ENCODE measurements around the gene APBB1IP.
A peak's percentile ranks its signal among the peaks of the same experiment; 100 is the strongest.

DNA sequence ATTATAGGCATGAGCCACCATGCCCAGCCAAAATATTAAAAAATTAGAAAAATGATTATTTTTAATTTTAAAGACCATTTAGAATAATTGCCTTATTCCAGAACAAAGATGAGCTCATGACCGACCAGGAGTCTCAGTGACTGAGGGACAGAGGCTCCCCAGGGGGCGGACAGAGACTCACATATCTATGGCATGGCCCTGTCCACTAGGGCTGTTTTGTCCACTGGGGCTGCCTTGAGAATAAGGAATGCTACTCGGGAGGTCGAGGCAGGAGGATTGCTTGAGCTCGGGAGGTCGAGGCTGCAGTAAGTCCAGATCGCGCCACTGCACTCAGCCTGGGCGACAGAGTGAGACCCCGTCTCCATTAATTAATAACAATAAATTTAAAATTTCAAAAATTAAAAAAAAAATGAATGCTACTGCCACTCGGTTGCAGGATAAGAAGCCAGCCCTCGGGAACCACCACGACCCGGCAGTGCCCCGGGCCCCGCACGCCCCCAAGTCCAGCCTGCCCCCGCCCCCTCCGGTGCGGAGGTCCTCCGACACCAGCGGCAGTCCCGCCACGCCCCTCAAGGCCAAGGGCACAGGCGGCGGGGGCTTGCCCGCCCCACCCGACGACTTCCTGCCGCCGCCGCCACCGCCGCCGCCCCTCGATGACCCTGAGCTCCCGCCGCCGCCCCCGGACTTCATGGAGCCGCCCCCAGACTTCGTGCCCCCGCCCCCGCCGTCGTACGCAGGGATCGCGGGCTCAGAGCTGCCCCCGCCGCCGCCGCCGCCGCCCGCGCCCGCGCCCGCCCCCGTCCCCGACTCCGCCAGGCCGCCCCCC lies 128.6 kb downstream of the APBB1IP start:
- TF ChIP-seq ZNF626 (tag by site-specific recombination; IDR thresholded peaks at IDR 0.05): no peak
- TF ChIP-seq, protein P1, sequence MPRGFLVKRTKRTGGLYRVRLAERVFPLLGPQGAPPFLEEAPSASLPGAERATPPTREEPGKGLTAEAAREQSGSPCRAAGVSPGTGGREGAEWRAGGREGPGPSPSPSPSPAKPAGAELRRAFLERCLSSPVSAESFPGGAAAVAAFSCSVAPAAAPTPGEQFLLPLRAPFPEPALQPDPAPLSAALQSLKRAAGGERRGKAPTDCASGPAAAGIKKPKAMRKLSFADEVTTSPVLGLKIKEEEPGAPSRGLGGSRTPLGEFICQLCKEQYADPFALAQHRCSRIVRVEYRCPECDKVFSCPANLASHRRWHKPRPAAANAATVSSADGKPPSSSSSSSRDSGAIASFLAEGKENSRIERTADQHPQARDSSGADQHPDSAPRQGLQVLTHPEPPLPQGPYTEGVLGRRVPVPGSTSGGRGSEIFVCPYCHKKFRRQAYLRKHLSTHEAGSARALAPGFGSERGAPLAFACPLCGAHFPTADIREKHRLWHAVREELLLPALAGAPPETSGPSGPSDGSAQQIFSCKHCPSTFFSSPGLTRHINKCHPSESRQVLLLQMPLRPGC (tag by site-specific recombination; IDR thresholded peaks at IDR 0.05): no peak
- TF ChIP-seq, protein P2, sequence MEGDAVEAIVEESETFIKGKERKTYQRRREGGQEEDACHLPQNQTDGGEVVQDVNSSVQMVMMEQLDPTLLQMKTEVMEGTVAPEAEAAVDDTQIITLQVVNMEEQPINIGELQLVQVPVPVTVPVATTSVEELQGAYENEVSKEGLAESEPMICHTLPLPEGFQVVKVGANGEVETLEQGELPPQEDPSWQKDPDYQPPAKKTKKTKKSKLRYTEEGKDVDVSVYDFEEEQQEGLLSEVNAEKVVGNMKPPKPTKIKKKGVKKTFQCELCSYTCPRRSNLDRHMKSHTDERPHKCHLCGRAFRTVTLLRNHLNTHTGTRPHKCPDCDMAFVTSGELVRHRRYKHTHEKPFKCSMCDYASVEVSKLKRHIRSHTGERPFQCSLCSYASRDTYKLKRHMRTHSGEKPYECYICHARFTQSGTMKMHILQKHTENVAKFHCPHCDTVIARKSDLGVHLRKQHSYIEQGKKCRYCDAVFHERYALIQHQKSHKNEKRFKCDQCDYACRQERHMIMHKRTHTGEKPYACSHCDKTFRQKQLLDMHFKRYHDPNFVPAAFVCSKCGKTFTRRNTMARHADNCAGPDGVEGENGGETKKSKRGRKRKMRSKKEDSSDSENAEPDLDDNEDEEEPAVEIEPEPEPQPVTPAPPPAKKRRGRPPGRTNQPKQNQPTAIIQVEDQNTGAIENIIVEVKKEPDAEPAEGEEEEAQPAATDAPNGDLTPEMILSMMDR (tag by site-specific recombination; IDR thresholded peaks at IDR 0.05): no peak
- TF ChIP-seq TRIM28 (IDR thresholded peaks at IDR 0.05; ENCODE audit: borderline replicate concordance, low read length): no peak
- TF ChIP-seq, protein P3, sequence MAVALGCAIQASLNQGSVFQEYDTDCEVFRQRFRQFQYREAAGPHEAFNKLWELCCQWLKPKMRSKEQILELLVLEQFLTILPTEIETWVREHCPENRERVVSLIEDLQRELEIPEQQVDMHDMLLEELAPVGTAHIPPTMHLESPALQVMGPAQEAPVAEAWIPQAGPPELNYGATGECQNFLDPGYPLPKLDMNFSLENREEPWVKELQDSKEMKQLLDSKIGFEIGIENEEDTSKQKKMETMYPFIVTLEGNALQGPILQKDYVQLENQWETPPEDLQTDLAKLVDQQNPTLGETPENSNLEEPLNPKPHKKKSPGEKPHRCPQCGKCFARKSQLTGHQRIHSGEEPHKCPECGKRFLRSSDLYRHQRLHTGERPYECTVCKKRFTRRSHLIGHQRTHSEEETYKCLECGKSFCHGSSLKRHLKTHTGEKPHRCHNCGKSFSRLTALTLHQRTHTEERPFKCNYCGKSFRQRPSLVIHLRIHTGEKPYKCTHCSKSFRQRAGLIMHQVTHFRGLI (tag by site-specific recombination; IDR thresholded peaks at IDR 0.05): no peak
- TF ChIP-seq ZBTB7A (tag by site-specific recombination; IDR thresholded peaks at IDR 0.05; ENCODE audit: low read depth): no peak
- TF ChIP-seq ZNF112 (tag by site-specific recombination; IDR thresholded peaks at IDR 0.05): no peak
- no peak for TF ChIP-seq BCL11B (tag by site-specific recombination; IDR thresholded peaks at IDR 0.05; ENCODE audit: low read depth)
- TF ChIP-seq, protein P4, sequence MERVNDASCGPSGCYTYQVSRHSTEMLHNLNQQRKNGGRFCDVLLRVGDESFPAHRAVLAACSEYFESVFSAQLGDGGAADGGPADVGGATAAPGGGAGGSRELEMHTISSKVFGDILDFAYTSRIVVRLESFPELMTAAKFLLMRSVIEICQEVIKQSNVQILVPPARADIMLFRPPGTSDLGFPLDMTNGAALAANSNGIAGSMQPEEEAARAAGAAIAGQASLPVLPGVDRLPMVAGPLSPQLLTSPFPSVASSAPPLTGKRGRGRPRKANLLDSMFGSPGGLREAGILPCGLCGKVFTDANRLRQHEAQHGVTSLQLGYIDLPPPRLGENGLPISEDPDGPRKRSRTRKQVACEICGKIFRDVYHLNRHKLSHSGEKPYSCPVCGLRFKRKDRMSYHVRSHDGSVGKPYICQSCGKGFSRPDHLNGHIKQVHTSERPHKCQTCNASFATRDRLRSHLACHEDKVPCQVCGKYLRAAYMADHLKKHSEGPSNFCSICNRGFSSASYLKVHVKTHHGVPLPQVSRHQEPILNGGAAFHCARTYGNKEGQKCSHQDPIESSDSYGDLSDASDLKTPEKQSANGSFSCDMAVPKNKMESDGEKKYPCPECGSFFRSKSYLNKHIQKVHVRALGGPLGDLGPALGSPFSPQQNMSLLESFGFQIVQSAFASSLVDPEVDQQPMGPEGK (tag by site-specific recombination; IDR thresholded peaks at IDR 0.05): 0 out of 2 replicates have a peak, but pooled peaks have one; percentile 45

Data from HEK293 (cell line).